Esophagus muscularis mucosa (tissue), 4 donors: ENCODE results near the gene SF3B1. TPM values are rescaled to one million over a fixed set of nuclear protein-coding genes. Genes with fewer than 3 reads are reported as not detected.
"Not testable (repeated sequence)": the region's sequence is repeated elsewhere in the genome, so short reads cannot be mapped to it uniquely, and the experiment has no call there.

ENCODE experiments used
- DNase-seq: peaks from one replicate; pipeline ENCODE4 v3.0.0-alpha.2; 2017; ENCODE audit errors: extremely low spot score
- H3K27ac ChIP-seq, 4 donors: fragments of 200-600 bp; sonication (generic); replicated peaks in 1 of 4; 1 replicate in 3 of 4; 2 replicates in 1 of 4; pipeline ENCODE4 v1.5.1; 2016 to 2019; ENCODE audit warnings: mild to moderate bottlenecking in 1 of 4
- H3K27me3 ChIP-seq, 4 donors: fragments of 200-600 bp; sonication (generic); one replicate each; pipeline versions ENCODE4 v1.5.1 to v1.6.0; 2016 to 2019
- H3K36me3 ChIP-seq, 4 donors: fragments of 200-600 bp; sonication (generic); one replicate each; pipeline ENCODE4 v1.5.1; 2016 to 2019
- H3K4me1 ChIP-seq, 4 donors: fragments of 200-600 bp; sonication (generic); one replicate each; pipeline ENCODE4 v1.5.1; 2016 to 2019
- H3K4me3 ChIP-seq, 4 donors: fragments of 200-600 bp; sonication (generic); 1 replicate in 2 of 4; 2 replicates in 2 of 4; pipeline ENCODE4 v1.5.1; 2016 to 2019; ENCODE audit warnings: mild to moderate bottlenecking in 4 of 4, moderate library complexity in 1 of 4
- H3K9me3 ChIP-seq, 4 donors: fragments of 200-600 bp; sonication (generic); 1 replicate in 3 of 4; 2 replicates in 1 of 4; pipeline ENCODE4 v1.5.1; 2016 to 2019
- CTCF ChIP-seq, 3 experiments: fragments of 200-600 bp in 2 of 3; fragments of 450-650 bp in 1 of 3; sonication (generic) in 2 of 3; IDR thresholded peaks; one replicate each; pipeline ENCODE4 v1.5.1; 2017 to 2019; ENCODE audit warnings: antibody characterized with exemption in 3 of 3, mild to moderate bottlenecking in 2 of 3, moderate library complexity in 1 of 3
- EP300 ChIP-seq: sonication (generic); formaldehyde crosslinking; IDR thresholded peaks from one replicate; pipeline ENCODE4 v1.6.1; 2017; ENCODE audit warnings: antibody characterized with exemption
- POLR2A ChIP-seq: fragments of 450-650 bp; IDR thresholded peaks from one replicate; pipeline ENCODE4 v1.6.1; 2017; ENCODE audit warnings: antibody characterized with exemption, moderate library complexity, mild to moderate bottlenecking, low read depth
- POLR2AphosphoS5 ChIP-seq, 2 donors: sonication (generic); formaldehyde crosslinking; IDR thresholded peaks; one replicate each; pipeline ENCODE4 v1.6.1; 2017; ENCODE audit warnings: antibody characterized with exemption in 2 of 2
- WGBS: methylation state at CpG from one replicate; pipeline ENCODE4 v1.1.5; 2018; 5-methylcytosine and 5-hydroxymethylcytosine counted together
- intact Hi-C: fragments of 100-400 bp; cut with DNase I; formaldehyde crosslinking; loops from one replicate; pipeline ENCODE4 v1.15.1; 2023
- total RNA-seq, 4 donors: library from RNA; depleted of rRNA; stranded (reverse); fragments of >200 nt; gene quantifications; one replicate each; pipeline versions ENCODE4 v1.1.0 to v1.2.1, GENCODE V29; 2016

SF3B1 gene
- total RNA-seq, 4 donors from 2014 or later = 91.5 to 223 (median 130) TPM

DNA sequence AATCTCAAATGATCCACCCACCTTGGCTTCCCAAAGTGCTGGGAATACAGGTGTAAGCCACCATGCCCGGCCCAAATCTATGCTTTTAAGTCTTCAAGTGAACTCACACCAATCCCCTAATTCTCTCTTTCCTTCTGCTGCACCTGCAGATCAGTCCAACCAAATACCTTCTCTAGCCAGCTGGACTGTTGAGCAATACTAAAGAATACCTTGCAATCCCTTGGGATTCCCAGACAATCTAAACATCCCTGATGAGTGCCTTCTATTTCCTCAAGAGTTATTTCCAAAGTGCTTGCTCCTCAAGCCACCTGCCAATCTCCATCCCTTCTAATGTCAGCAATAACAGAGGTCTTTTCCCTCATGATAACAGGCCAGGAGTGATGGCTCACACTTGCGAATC, 48.6 kb downstream of the SF3B1 start:
- H3K4me1 ChIP-seq = no peaks in the 10 kb centered on the region

DNA sequence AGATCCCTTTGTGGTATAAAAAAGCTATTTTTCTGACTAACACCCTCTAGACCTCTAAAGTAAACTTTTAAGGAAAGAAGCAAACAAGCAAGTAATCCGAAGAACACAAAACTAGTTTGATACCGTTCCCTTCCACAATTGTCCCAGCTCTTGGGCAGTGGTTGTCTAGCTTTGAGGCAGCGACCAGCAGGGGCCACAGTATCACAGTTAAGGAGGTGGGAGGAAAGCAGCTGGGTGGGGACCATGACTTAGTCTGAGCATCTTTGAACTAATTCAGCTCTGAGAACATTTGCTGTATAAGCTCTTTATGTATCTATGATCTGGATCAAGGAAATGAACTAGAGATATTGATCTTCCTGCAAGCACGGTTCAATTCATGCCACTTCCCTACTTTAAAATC, 51.0 kb downstream of the SF3B1 start:
- no peak for DNase-seq
- Histone ChIP-seq H3K4me3 (no peak overlapping the region), H3K4me1 (peaks cover 0 to 12% (median 2%) of the 10 kb centered on the region in 4 donors), H3K36me3 (no peaks in the 10 kb centered on the region), H3K27ac (no peak overlapping the region), H3K27me3 (no peaks in the 10 kb centered on the region), H3K9me3 (no peaks in the 10 kb centered on the region)
- 76% methylated on average over 4 of the region's 4 CpGs for WGBS
- intact Hi-C loops = no loop called here
- TF ChIP-seq EP300 (no peak), CTCF (IDR thresholded peaks at IDR 0.05) (no peak), POLR2A (no peak), POLR2AphosphoS5 (IDR thresholded peaks at IDR 0.05) (no peak)

More for the DNA sequence above, 48.6 kb downstream of the SF3B1 start:
- Histone ChIP-seq H3K27ac (no peak overlapping the region), H3K27me3 (no peaks in the 10 kb centered on the region), H3K9me3 (no peaks in the 10 kb centered on the region), H3K4me3 (no peak overlapping the region), H3K36me3 (peaks cover 5 to 17% (median 8%) of the 10 kb centered on the region in 4 donors)
- 91% methylated on average over 2 of the region's 2 CpGs for WGBS
- intact Hi-C loops = no loop called here
- no peak for DNase-seq
- TF ChIP-seq POLR2AphosphoS5 (IDR thresholded peaks at IDR 0.05) (no peak), EP300 (no peak), POLR2A (no peak), CTCF (IDR thresholded peaks at IDR 0.05) (no peak)

GRCh38 chr2:197381641-197382040, 53.2 kb downstream of the SF3B1 start:
- intact Hi-C loops = no loop called here
- WGBS = 51% methylated on average over 1 of the region's 1 CpG
- Histone ChIP-seq H3K27ac (no peak overlapping the region), H3K4me3 (no peak overlapping the region), H3K4me1 (peaks cover 0 to 17% (median 7%) of the 10 kb centered on the region in 4 donors), H3K9me3 (no peaks in the 10 kb centered on the region), H3K27me3 (no peaks in the 10 kb centered on the region), H3K36me3 (no peaks in the 10 kb centered on the region)
- TF ChIP-seq POLR2A (no peak), POLR2AphosphoS5 (IDR thresholded peaks at IDR 0.05) (no peak), EP300 (no peak), CTCF (IDR thresholded peaks at IDR 0.05) (no peak)
- DNase-seq = no peak

GRCh38 chr2:197379918-197380309, 54.9 kb downstream of the SF3B1 start:
- not testable (repeated sequence) for H3K36me3 ChIP-seq, H3K27me3 ChIP-seq, DNase-seq, H3K4me3 ChIP-seq, H3K9me3 ChIP-seq, H3K27ac ChIP-seq
- 85% methylated on average over 5 of the region's 5 CpGs for WGBS
- peaks cover 0 to 17% (median 7%) of the 10 kb centered on the region in 4 donors for H3K4me1 ChIP-seq
- intact Hi-C loops = loop anchor here (2.0 to 5.0 kb wide), 4 partner anchors 68 to 368 kb away; partner anchors contain the start of gene ANKRD44

- WGBS = 50% methylated on average over 3 of the region's 3 CpGs
Observed at GRCh38 chr2:197379308-197379917, 55.4 kb downstream of the SF3B1 start.

More at GRCh38 chr2:197379308-197379917, 55.4 kb downstream of the SF3B1 start:
- not testable (repeated sequence) for H3K27me3 ChIP-seq, H3K4me3 ChIP-seq, DNase-seq, H3K36me3 ChIP-seq, H3K9me3 ChIP-seq
- H3K27ac ChIP-seq = peak overlapping the region in 1 of 4 donors; percentile 27
- peaks cover 0 to 17% (median 7%) of the 10 kb centered on the region in 4 donors for H3K4me1 ChIP-seq
- intact Hi-C loops = loop anchor here (2.0 to 5.0 kb wide), 4 partner anchors 67 to 367 kb away; partner anchors contain the start of gene ANKRD44
